ENCODE results near the gene MINK1.

The MINK1 gene

DNA sequence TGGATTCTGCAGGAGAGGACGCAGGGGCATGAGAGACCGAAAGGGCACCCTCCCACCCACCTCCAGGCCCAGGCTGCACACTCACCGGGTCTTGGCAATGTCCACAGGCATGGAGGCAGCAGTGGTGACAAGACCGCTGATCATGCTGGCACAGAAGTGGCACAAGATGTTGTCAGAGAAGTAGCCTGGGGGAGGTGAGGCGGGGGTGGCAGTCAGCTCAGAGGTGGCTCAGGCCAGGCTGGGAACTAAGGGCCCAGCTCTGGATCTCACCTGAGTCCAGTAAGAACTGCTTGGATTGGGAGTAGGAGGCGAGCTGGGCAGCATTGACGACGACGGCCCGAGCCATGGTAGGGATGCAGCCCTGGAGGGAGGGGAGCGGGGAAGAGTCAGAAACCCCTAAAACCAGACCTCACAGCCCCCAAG, 104.9 kb downstream of the MINK1 start:
- Histone ChIP-seq H3K27ac (ENCODE audit: low read depth, low read length) (no peak overlapping the region), H2AK5ac (ENCODE audit: low read length) (no peak overlapping the region), H3K9ac (ENCODE audit: low read length) (no peak overlapping the region), H3K4me2 (ENCODE audit: low read length) (no peak overlapping the region), H3K79me1 (ENCODE audit: low read length) (peaks cover 15% of the 10 kb centered on the region), H2AFZ (ENCODE audit: insufficient read depth, low read length, poor library complexity) (no peak overlapping the region), H3K27me3 (ENCODE audit: insufficient read depth, low read length) (no peaks in the 10 kb centered on the region), H4K91ac (ENCODE audit: low read depth, low read length) (no peak overlapping the region), H3K9me3 (ENCODE audit: insufficient read depth, low read depth, low read length) (no peaks in the 10 kb centered on the region), H3K4me1 (ENCODE audit: control insufficient read depth in 1 of 2, insufficient read depth in 2 of 2, low read length in 2 of 2) (peaks cover 8 to 11% of the 10 kb centered on the region in 2 experiments), H2BK5ac (ENCODE audit: low read depth, low read length, poor library complexity) (no peak overlapping the region), H3K79me2 (ENCODE audit: control insufficient read depth, insufficient read depth, low read length, poor library complexity) (peaks cover 18% of the 10 kb centered on the region), H3K18ac (ENCODE audit: low read length) (no peak overlapping the region), H4K12ac (ENCODE audit: low read depth, low read length) (no peak overlapping the region), H3K4ac (ENCODE audit: low read depth, low read length) (no peak overlapping the region), H2BK12ac (ENCODE audit: low read length) (no peak overlapping the region), H3K4me3 (ENCODE audit: low read depth, low read length) (no peak overlapping the region), H3K36me3 (ENCODE audit: control insufficient read depth in 1 of 2, insufficient read depth in 2 of 2, low read length in 2 of 2) (peaks cover 31 to 37% of the 10 kb centered on the region in 2 experiments), H3K23ac (ENCODE audit: low read length) (no peak overlapping the region), H3K14ac (ENCODE audit: low read length) (no peak overlapping the region), H2BK120ac (ENCODE audit: insufficient read depth, low read length, poor library complexity) (no peak overlapping the region), H4K8ac (ENCODE audit: low read depth, low read length) (no peak overlapping the region)
- no CpG with 5 or more reads among the region's 11 CpGs for WGBS (ENCODE audit: extremely low coverage, insufficient coverage, insufficient read length)
- no peak for DNase-seq

DNA sequence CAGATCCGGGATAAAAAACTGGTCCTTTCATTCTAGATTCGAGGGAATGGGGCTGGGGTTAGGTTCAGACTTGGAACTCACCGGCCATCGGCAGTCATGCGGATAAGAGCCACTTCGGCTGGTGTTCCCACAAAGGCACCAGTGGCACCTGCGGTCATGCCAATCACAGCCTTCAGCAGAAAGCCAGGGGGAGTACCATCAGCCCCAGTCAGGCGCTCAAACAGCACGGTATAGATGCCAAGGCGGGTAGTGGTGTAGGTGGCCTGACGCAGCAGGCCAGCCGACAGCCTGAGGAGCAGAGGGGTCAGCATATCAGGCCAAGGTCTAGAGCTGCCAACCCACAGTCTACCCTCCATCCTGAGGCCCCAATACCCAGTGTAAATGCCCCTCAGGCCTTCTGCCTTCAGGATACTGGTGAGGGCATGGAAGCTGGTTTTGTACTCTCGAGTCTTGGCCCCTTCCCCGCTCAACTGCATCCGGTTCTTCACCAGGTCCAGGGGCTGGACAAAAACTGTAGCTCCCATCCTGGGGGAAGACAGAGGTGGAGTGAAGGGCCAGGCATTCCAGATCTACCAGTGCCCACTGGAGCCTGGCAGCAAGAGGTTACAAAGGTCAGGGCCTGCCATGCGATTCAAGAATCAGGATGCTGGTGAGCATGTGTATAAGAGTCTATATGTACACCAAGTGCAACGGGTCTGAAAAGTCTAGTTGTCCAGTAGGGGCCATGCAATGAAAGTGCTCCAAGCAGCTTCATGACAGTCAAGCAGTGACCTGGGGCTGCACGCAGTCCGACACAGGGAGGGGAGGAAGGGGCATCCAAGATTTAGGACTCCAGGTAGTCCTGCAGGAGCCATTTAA, 105.8 kb downstream of the MINK1 start:
- Histone ChIP-seq H2BK5ac (ENCODE audit: low read depth, low read length, poor library complexity) (peak overlapping the region; percentile 62), H3K4ac (ENCODE audit: low read depth, low read length) (peak overlapping the region; percentile 56), H3K27me3 (ENCODE audit: insufficient read depth, low read length) (no peaks in the 10 kb centered on the region), H3K18ac (ENCODE audit: low read length) (peak overlapping the region; percentile 77), H2AK5ac (ENCODE audit: low read length) (peak overlapping the region; percentile 65), H3K27ac (ENCODE audit: low read depth, low read length) (peak overlapping the region; percentile 97), H3K4me3 (ENCODE audit: low read depth, low read length) (peak overlapping the region; percentile 85), H3K14ac (ENCODE audit: low read length) (peak overlapping the region; percentile 62), H3K23ac (ENCODE audit: low read length) (no peak overlapping the region), H4K8ac (ENCODE audit: low read depth, low read length) (peak overlapping the region; percentile 94), H2AFZ (ENCODE audit: insufficient read depth, low read length, poor library complexity) (peak overlapping the region; percentile 21), H2BK120ac (ENCODE audit: insufficient read depth, low read length, poor library complexity) (peak overlapping the region; percentile 84), H3K4me1 (ENCODE audit: control insufficient read depth in 1 of 2, insufficient read depth in 2 of 2, low read length in 2 of 2) (peaks cover 8 to 12% of the 10 kb centered on the region in 2 experiments), H4K91ac (ENCODE audit: low read depth, low read length) (peak overlapping the region; percentile 90), H3K4me2 (ENCODE audit: low read length) (peak overlapping the region; percentile 93), H3K9ac (ENCODE audit: low read length) (peak overlapping the region; percentile 95), H4K12ac (ENCODE audit: low read depth, low read length) (peak overlapping the region; percentile 89), H3K9me3 (ENCODE audit: insufficient read depth, low read depth, low read length) (no peaks in the 10 kb centered on the region), H3K79me2 (ENCODE audit: control insufficient read depth, insufficient read depth, low read length, poor library complexity) (peaks cover 18% of the 10 kb centered on the region), H3K36me3 (ENCODE audit: control insufficient read depth in 1 of 2, insufficient read depth in 2 of 2, low read length in 2 of 2) (peaks cover 38 to 45% of the 10 kb centered on the region in 2 experiments), H3K79me1 (ENCODE audit: low read length) (peaks cover 15% of the 10 kb centered on the region), H2BK12ac (ENCODE audit: low read length) (no peak overlapping the region)
- no peak for DNase-seq
- WGBS (ENCODE audit: extremely low coverage, insufficient coverage, insufficient read length): no CpG with 5 or more reads among the region's 19 CpGs

DNA sequence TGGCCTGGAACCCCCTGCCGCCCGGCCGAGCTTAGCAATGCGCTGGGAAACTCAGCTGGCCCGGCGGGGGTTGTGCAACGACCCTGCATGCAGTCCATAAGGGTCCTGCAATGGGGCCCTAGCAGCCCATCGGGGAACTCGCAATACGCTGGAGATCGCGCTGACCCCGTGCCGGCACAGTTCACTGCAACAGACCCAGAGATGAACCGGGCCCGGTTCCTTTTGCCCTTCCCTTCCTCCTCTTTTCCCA, 106.3 kb downstream of the MINK1 start:
- peak overlapping the region; percentile 94 for H4K8ac ChIP-seq (ENCODE audit: low read depth, low read length)
- H3K23ac ChIP-seq (ENCODE audit: low read length): no peak overlapping the region
- DNase-seq: peak in 1 of 2 donors; percentile 58
- H3K4ac ChIP-seq (ENCODE audit: low read depth, low read length): peak overlapping the region; percentile 56
- H2BK5ac ChIP-seq (ENCODE audit: low read depth, low read length, poor library complexity): peak overlapping the region; percentile 62
- peak overlapping the region; percentile 97 for H3K27ac ChIP-seq (ENCODE audit: low read depth, low read length)
- H3K14ac ChIP-seq (ENCODE audit: low read length): peak overlapping the region; percentile 62
- peak overlapping the region; percentile 89 for H4K12ac ChIP-seq (ENCODE audit: low read depth, low read length)
- H4K91ac ChIP-seq (ENCODE audit: low read depth, low read length): peak overlapping the region; percentile 90
- H2BK120ac ChIP-seq (ENCODE audit: insufficient read depth, low read length, poor library complexity): peak overlapping the region; percentile 84
- no peak overlapping the region for H2BK12ac ChIP-seq (ENCODE audit: low read length)
- H3K18ac ChIP-seq (ENCODE audit: low read length): peak overlapping the region; percentile 77
- peak overlapping the region; percentile 93 for H3K4me2 ChIP-seq (ENCODE audit: low read length)
- H2AK5ac ChIP-seq (ENCODE audit: low read length): peak overlapping the region; percentile 11
- H3K4me1 ChIP-seq (ENCODE audit: control insufficient read depth in 1 of 2, insufficient read depth in 2 of 2, low read length in 2 of 2): peaks cover 8 to 12% of the 10 kb centered on the region in 2 experiments
- no peaks in the 10 kb centered on the region for H3K27me3 ChIP-seq (ENCODE audit: insufficient read depth, low read length)
- no CpG with 5 or more reads among the region's 16 CpGs for WGBS (ENCODE audit: extremely low coverage, insufficient coverage, insufficient read length)
- peaks cover 13% of the 10 kb centered on the region for H3K79me1 ChIP-seq (ENCODE audit: low read length)
- H3K9ac ChIP-seq (ENCODE audit: low read length): peak overlapping the region; percentile 95
- H3K4me3 ChIP-seq (ENCODE audit: low read depth, low read length): peak overlapping the region; percentile 85
- peaks cover 18% of the 10 kb centered on the region for H3K79me2 ChIP-seq (ENCODE audit: control insufficient read depth, insufficient read depth, low read length, poor library complexity)
- H3K9me3 ChIP-seq (ENCODE audit: insufficient read depth, low read depth, low read length): no peaks in the 10 kb centered on the region
- peak overlapping the region; percentile 53 for H2AFZ ChIP-seq (ENCODE audit: insufficient read depth, low read length, poor library complexity)
- peaks cover 37 to 50% of the 10 kb centered on the region in 2 experiments for H3K36me3 ChIP-seq (ENCODE audit: control insufficient read depth in 1 of 2, insufficient read depth in 2 of 2, low read length in 2 of 2)

DNA sequence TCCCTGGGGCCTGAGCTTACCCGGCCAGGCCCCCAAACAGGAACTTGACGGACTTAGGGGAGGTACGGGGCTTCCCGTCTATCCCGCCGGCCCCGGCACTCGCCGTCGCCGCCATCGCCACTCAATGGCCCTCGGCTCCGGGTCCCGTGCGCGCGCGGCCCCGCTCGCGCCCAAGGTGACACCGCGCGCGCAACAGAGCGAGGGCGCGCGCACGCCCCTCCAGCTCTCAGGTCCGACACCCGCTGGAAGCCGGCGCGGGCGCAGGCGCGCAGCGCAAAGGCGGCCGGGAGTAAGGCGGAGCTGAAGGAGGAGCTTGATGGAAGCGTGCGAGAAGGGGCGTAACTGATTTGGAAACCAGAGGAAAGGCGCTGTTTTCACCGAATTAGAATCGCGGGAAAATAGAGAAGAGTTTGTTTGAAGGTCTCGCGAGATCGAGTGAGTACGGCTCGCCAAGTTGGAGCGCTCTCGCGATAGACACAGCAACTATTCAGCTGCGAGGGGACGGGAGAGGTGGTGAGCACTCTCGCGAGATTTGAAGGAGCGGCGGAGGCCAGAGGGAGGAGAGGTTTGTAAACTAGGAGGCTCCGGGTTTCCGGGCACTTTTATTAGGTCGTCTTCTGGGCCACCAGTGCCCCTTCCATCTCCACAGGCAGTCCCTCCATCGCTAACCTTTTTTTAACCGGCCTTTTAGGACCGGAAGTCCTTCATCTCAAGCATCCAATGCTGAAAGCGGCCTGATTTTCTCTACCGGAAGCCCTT, 106.8 kb downstream of the MINK1 start, which contains the start of the genes RNF167 and SLC25A11:
RNF167 (plus strand) TSS at position 473 of the 759 bp plus-strand sequence. CDS start 642 bp downstream, outside the sequence.
SLC25A11 (minus strand) TSS at position 251 of the 759 bp plus-strand sequence; CDS start at position 115, 136 bp downstream.
- Histone ChIP-seq H3K27me3 (ENCODE audit: insufficient read depth, low read length) (no peaks in the 10 kb centered on the region), H2BK120ac (ENCODE audit: insufficient read depth, low read length, poor library complexity) (peak within 1 kb of the TSS; percentile 84), H3K18ac (ENCODE audit: low read length) (peak within 1 kb of the TSS; percentile 80), H2AK5ac (ENCODE audit: low read length) (peak within 1 kb of the TSS; percentile 95), H3K9ac (ENCODE audit: low read length) (peak within 1 kb of the TSS; percentile 95), H3K4ac (ENCODE audit: low read depth, low read length) (peak within 1 kb of the TSS; percentile 90), H4K12ac (ENCODE audit: low read depth, low read length) (peak within 1 kb of the TSS; percentile 89), H3K14ac (ENCODE audit: low read length) (peak within 1 kb of the TSS; percentile 95), H3K27ac (ENCODE audit: low read depth, low read length) (peak within 1 kb of the TSS; percentile 97), H2BK12ac (ENCODE audit: low read length) (peak within 1 kb of the TSS; percentile 38), H3K36me3 (ENCODE audit: control insufficient read depth in 1 of 2, insufficient read depth in 2 of 2, low read length in 2 of 2) (peaks cover 42 to 55% of the 10 kb centered on the region in 2 experiments), H4K91ac (ENCODE audit: low read depth, low read length) (peak within 1 kb of the TSS; percentile 90), H3K9me3 (ENCODE audit: insufficient read depth, low read depth, low read length) (no peaks in the 10 kb centered on the region), H2BK5ac (ENCODE audit: low read depth, low read length, poor library complexity) (peak within 1 kb of the TSS; percentile 62), H3K4me3 (ENCODE audit: low read depth, low read length) (peak within 1 kb of the TSS; percentile 85), H3K79me2 (ENCODE audit: control insufficient read depth, insufficient read depth, low read length, poor library complexity) (peaks cover 18% of the 10 kb centered on the region), H3K4me2 (ENCODE audit: low read length) (peak within 1 kb of the TSS; percentile 93), H3K4me1 (ENCODE audit: control insufficient read depth in 1 of 2, insufficient read depth in 2 of 2, low read length in 2 of 2) (peaks cover 13 to 17% of the 10 kb centered on the region in 2 experiments), H4K8ac (ENCODE audit: low read depth, low read length) (peak within 1 kb of the TSS; percentile 94), H3K79me1 (ENCODE audit: low read length) (peaks cover 13% of the 10 kb centered on the region), H3K23ac (ENCODE audit: low read length) (no peak within 1 kb of the TSS), H2AFZ (ENCODE audit: insufficient read depth, low read length, poor library complexity) (peak within 1 kb of the TSS; percentile 73)
- peak; percentile 99 to 100 for DNase-seq
- WGBS (ENCODE audit: extremely low coverage, insufficient coverage, insufficient read length): no CpG with 5 or more reads among the region's 72 CpGs

Data from trophoblast cell (in vitro differentiated cells and primary cell).